Osteocyte (in vitro differentiated cells): Measurements from ENCODE around the gene LGR4. TPM values are rescaled to one million over a fixed set of nuclear protein-coding genes. Genes with fewer than 3 reads are reported as not detected.

Experiments
- DNase-seq: peaks from one replicate; pipeline ENCODE4 v3.0.0; 2021; ENCODE audit warnings: mixed read lengths; ENCODE audit not compliant: unreplicated experiment; ENCODE audit errors: extremely low spot score
- H3K27ac Mint-ChIP-seq: one replicate; pipeline ENCODE4 v1.8.0; 2021; ENCODE audit warnings: mild to moderate bottlenecking, mixed read lengths; ENCODE audit not compliant: unreplicated experiment
- H3K27me3 Mint-ChIP-seq: one replicate; pipeline ENCODE4 v1.8.0; 2021; ENCODE audit warnings: mixed read lengths; ENCODE audit not compliant: unreplicated experiment
- H3K36me3 Mint-ChIP-seq: one replicate; pipeline ENCODE4 v1.8.0; 2021; ENCODE audit warnings: mixed read lengths; ENCODE audit not compliant: unreplicated experiment
- H3K4me1 Mint-ChIP-seq: one replicate; pipeline ENCODE4 v1.8.0; 2021; ENCODE audit warnings: mixed read lengths; ENCODE audit not compliant: unreplicated experiment
- H3K4me3 Mint-ChIP-seq: one replicate; pipeline ENCODE4 v1.8.0; 2021; ENCODE audit warnings: mild to moderate bottlenecking, moderate library complexity, mixed read lengths; ENCODE audit not compliant: unreplicated experiment
- H3K9me3 Mint-ChIP-seq: one replicate; pipeline ENCODE4 v1.8.0; 2021; ENCODE audit warnings: mixed read lengths; ENCODE audit not compliant: unreplicated experiment
- CTCF ChIP-seq: fragments of 200-600 bp; sonication (generic); IDR thresholded peaks from 2 replicates; pipeline ENCODE4 v1.5.0; 2021; ENCODE audit warnings: antibody characterized with exemption, mild to moderate bottlenecking, moderate library complexity
- total RNA-seq: library from RNA; stranded (reverse); gene quantifications from 2 replicates; pipeline ENCODE4 v1.2.1, GENCODE V29; 2021

LGR4 gene
- total RNA-seq, 1 donor from 2014 or later = 61.9 TPM

GRCh38 chr11:27397624-27398399 is 74.8 kb downstream of the LGR4 start:
- no peaks in the 10 kb centered on the region for H3K27me3 Mint-ChIP-seq

GRCh38 chr11:27396259-27396839 is 76.2 kb downstream of the LGR4 start:
- Mint-ChIP-seq H3K4me3 (no peak overlapping the region), H3K4me1 (peaks cover 68% of the 10 kb centered on the region), H3K27me3 (no peaks in the 10 kb centered on the region), H3K27ac (peak overlapping the region; percentile 70), H3K36me3 (no peaks in the 10 kb centered on the region), H3K9me3 (no peaks in the 10 kb centered on the region)
- TF ChIP-seq CTCF = no peak
- no peak for DNase-seq

More at GRCh38 chr11:27397624-27398399, 74.8 kb downstream of the LGR4 start:
- no peak overlapping the region for H3K4me3 Mint-ChIP-seq
- no peaks in the 10 kb centered on the region for H3K36me3 Mint-ChIP-seq
- TF ChIP-seq CTCF = no peak
- no peaks in the 10 kb centered on the region for H3K9me3 Mint-ChIP-seq
- no peak for DNase-seq
- no peak overlapping the region for H3K27ac Mint-ChIP-seq
- peaks cover 61% of the 10 kb centered on the region for H3K4me1 Mint-ChIP-seq

- TF ChIP-seq CTCF = no peak
- no peaks in the 10 kb centered on the region for H3K27me3 Mint-ChIP-seq
- H3K4me3 Mint-ChIP-seq = peak overlapping the region; percentile 19
- H3K27ac Mint-ChIP-seq = peak overlapping the region; percentile 70
- H3K4me1 Mint-ChIP-seq = peaks cover 72% of the 10 kb centered on the region
- no peaks in the 10 kb centered on the region for H3K36me3 Mint-ChIP-seq
- DNase-seq = no peak
- no peaks in the 10 kb centered on the region for H3K9me3 Mint-ChIP-seq
Measured at GRCh38 chr11:27395556-27396258, 76.9 kb downstream of the LGR4 start.

- TF ChIP-seq CTCF = no peak
- DNase-seq = no peak
- H3K4me3 Mint-ChIP-seq = no peak overlapping the region
- H3K27me3 Mint-ChIP-seq = no peaks in the 10 kb centered on the region
- peak overlapping the region; percentile 70 for H3K27ac Mint-ChIP-seq
- H3K9me3 Mint-ChIP-seq = no peaks in the 10 kb centered on the region
- H3K36me3 Mint-ChIP-seq = no peaks in the 10 kb centered on the region
- peaks cover 76% of the 10 kb centered on the region for H3K4me1 Mint-ChIP-seq
Measured at GRCh38 chr11:27394781-27395228, 77.8 kb downstream of the LGR4 start.
